Measurements from ENCODE around the gene CYB5R3.

Gene CYB5R3

GRCh38 chr22:42644422-42645340 lies 4.5 kb downstream of the CYB5R3 start:
- DNase-seq, result no peak

GRCh38 chr22:42643634-42644421 lies 5.4 kb downstream of the CYB5R3 start:
- DNase-seq, result no peak

- DNase-seq, result no peak
These were observed 6.2 kb downstream of the CYB5R3 start for GRCh38 chr22:42642806-42643633.

- DNase-seq, result no peak
These were observed 7.3 kb downstream of the CYB5R3 start for GRCh38 chr22:42641801-42642413.

- no peak for DNase-seq
These were observed 9.5 kb downstream of the CYB5R3 start for GRCh38 chr22:42639541-42640241.

- DNase-seq, result no peak
These were observed 11.6 kb downstream of the CYB5R3 start for GRCh38 chr22:42637555-42637954.

DNA sequence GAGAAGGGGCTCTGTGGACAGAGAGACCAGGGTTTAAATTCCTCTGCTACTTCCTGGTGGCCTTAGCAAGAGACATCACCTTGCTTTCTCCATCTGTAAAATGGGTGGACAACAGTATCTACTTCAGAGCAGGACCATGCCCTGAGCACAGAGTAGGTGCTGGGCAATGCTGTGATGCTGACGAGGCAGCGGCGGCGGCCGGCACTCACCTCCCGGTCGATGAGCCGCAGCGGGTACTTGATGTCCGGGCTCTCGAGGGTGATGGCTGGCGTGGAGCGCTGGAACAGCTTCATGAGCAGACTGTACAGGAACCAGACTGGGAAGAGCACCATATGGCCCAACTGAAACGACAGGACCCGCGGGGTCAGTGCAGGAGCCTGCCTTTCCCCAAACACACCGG lies 12.7 kb downstream of the CYB5R3 start:
- DNase-seq, result no peak

DNA sequence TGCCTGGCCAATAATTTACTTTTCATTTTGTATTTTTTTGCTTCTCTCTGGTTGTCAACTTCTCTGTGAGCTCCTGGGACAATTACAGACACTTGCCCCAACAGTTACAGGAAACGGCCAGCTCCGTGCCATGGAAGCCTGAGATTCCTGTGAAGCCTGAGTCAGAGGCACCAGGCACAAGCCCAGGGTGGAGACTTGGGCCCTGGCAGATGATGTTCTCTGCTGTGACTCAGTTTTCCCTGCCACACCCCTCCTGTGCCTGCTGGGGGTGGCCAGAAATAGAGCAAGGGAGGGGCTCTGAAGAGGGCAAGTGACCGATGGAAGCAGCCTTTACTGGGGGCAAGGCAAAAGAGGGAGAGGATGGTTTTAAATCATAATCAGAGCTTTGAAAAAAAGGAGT lies 13.7 kb downstream of the CYB5R3 start:
- DNase-seq, result no peak

DNA sequence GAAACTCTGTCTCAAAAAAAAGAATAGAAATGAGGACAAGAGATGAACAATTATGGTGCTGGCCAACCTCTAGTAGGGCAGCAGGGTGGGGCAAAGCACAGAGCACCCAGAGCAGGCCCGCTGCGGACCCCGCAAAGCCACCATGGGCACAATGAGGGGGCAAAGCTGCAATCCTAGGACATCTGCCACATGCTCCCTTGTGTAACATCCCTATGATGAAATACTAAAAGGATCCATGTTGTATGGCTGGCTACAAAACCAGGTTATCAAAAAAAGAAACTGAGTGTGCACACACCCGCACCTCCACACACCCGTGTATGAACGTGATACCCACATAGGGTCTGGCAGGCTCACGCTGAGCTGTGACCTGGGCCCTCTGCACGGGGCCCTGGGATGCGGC lies 16.2 kb downstream of the CYB5R3 start:
- DNase-seq, result no peak

DNA sequence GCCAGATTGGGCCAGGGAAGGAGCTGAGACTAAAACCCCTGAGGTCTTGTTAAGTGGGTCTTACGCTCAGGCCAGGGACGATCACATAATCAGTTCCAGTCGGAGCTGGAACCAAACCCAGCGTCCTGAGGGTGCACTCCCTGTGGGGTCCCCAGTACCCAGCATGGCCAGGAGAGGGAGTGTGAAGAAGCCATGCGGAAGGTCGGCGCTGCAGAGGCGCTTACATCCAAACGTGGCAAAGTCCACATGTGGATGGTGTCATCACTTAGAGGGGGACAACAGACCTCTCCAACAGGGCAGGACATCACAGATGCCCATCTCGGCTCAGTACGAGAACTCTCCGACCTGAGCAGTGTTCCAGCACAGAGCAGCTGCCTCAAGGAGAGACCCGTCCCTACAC lies 17.1 kb downstream of the CYB5R3 start:
- DNase-seq, result no peak

DNA sequence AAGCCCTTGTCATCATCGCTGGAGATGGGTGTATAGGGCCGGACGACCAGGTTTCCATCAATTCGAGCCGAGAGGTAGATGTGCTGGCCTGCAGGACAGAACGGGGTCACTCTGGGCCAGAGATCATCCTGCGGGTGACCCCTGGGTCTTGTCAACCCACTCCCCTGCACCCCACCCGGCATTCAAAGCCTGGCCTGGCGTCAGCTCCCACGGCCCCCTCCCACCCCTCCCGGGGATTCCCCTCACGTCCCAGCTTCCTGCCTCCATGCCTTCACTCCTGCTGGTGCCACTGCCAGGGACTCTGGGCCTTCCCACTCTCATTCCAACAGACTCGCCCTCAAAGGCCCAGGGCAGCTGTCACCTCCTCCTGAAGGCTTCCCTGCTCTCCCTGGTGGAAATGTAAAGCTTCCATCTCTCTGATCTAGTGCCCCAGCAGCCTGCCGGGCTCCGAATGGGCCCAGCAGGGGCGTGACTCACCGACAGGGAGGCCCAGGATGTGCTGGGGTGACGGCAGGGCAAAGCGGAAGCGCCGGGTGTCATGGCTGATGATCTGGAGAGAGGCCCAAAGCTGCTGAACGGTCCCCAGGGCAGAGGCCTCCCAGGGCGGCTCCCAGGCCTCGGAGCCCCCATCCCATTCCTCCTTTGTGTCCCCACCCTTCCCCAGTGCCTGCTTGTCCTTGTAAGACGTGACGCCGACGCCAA lies 18.1 kb downstream of the CYB5R3 start:
- DNase-seq, result no peak

- no peak for DNase-seq
These were observed 19.0 kb downstream of the CYB5R3 start for GRCh38 chr22:42630211-42630610.

GRCh38 chr22:42627981-42628380 lies 21.2 kb downstream of the CYB5R3 start:
- DNase-seq, result no peak

DNA sequence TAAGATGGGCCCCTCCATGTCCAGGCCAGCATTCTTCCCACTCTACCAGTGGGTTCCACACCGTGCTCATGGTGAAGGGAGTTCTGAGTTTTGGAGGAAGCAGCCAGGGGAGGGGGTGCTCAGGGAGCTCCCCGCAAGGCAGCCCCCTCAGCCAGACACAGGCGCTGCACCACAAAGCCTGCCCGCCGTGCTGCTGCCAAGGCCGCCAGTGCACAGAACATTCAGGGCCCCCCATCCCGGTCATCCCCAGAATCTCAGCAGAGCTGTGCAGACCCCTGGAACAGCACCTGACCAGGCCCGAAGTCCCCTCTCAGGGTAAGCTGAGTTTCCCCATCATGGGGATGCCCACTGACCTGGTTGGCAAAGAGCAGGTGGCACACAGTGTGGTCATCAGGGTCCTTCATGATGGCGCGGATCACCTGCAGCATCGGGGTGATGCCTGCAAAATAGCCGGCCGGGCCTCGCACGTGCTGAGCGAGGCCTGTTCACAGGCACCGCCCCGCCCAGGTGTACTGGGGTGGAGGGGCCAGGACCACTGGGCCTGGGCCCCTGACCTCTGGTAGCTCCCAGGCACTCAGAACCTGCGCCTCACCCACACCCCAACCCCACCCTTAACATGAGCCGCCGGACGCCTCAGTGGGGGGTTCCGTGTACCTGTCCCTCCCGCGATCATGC lies 22.1 kb downstream of the CYB5R3 start:
- no peak for DNase-seq

GRCh38 chr22:42626431-42626830 lies 22.8 kb downstream of the CYB5R3 start:
- DNase-seq, result no peak

GRCh38 chr22:42625416-42625815 lies 23.8 kb downstream of the CYB5R3 start:
- DNase-seq, result no peak

- no peak for DNase-seq
These were observed 24.6 kb downstream of the CYB5R3 start for GRCh38 chr22:42624551-42625106.

- DNase-seq, result no peak
These were observed 25.3 kb downstream of the CYB5R3 start for GRCh38 chr22:42623756-42624441.

GRCh38 chr22:42623301-42623751 lies 25.9 kb downstream of the CYB5R3 start:
- no peak for DNase-seq

All from NCI-H2227 treated with DMSO at 0.1 percent for 48 hours (cell line).